Chondrocyte (in vitro differentiated cells): ENCODE data around the gene ANTXR1. TPM values are rescaled to one million over a fixed set of nuclear protein-coding genes. Genes with fewer than 3 reads are reported as not detected.

Experiments used
- DNase-seq: peaks from one replicate; pipeline ENCODE4 v3.0.0; 2021; ENCODE audit warnings: mixed read lengths, low spot score
- H3K27ac Mint-ChIP-seq: one replicate; pipeline ENCODE4 v1.8.0; 2021; ENCODE audit warnings: mild to moderate bottlenecking, moderate library complexity, mixed read lengths; ENCODE audit not compliant: unreplicated experiment
- H3K27me3 Mint-ChIP-seq: 2 replicates; pipeline ENCODE4 v1.8.0; 2021; ENCODE audit warnings: low read depth, mixed read lengths
- H3K36me3 Mint-ChIP-seq: 2 replicates; pipeline ENCODE4 v1.8.0; 2021; ENCODE audit warnings: low read depth, mixed read lengths
- H3K4me1 Mint-ChIP-seq: 2 replicates; pipeline ENCODE4 v1.8.0; 2021; ENCODE audit warnings: low read depth, mild to moderate bottlenecking, mixed read lengths
- H3K4me3 Mint-ChIP-seq: one replicate; pipeline ENCODE4 v1.8.0; 2021; ENCODE audit warnings: mild to moderate bottlenecking, moderate library complexity, mixed read lengths; ENCODE audit not compliant: unreplicated experiment
- H3K9me3 Mint-ChIP-seq: 2 replicates; pipeline ENCODE4 v1.8.0; 2021; ENCODE audit warnings: low read depth, mixed read lengths
- CTCF ChIP-seq: fragments of 200-600 bp; sonication (generic); IDR thresholded peaks from 2 replicates; pipeline ENCODE4 v1.5.0; 2021; ENCODE audit warnings: antibody characterized with exemption, mild to moderate bottlenecking, moderate library complexity
- total RNA-seq: library from RNA; stranded (reverse); gene quantifications from 3 replicates; pipeline ENCODE4 v1.2.1, GENCODE V29; 2021

Gene ANTXR1
- total RNA-seq, 1 donor from 2014 or later, result 351 TPM

- no peak for DNase-seq
- Mint-ChIP-seq H3K9me3 (no peaks in the 10 kb centered on the region), H3K27ac (peak overlapping the region; percentile 23), H3K27me3 (no peaks in the 10 kb centered on the region), H3K36me3 (peaks cover 2% of the 10 kb centered on the region), H3K4me3 (no peak overlapping the region), H3K4me1 (peaks cover 22% of the 10 kb centered on the region)
- TF ChIP-seq CTCF, result no peak
Measured at GRCh38 chr2:69271831-69272257, 258.9 kb downstream of the ANTXR1 start.

GRCh38 chr2:69272803-69273471, 260.0 kb downstream of the ANTXR1 start:
- H3K27me3 Mint-ChIP-seq, result no peaks in the 10 kb centered on the region
- peak; percentile 48 for TF ChIP-seq CTCF
- H3K4me3 Mint-ChIP-seq, result no peak overlapping the region
- no peak for DNase-seq
- H3K27ac Mint-ChIP-seq, result no peak overlapping the region
- peaks cover 22% of the 10 kb centered on the region for H3K4me1 Mint-ChIP-seq
- H3K9me3 Mint-ChIP-seq, result no peaks in the 10 kb centered on the region
- peaks cover 2% of the 10 kb centered on the region for H3K36me3 Mint-ChIP-seq

GRCh38 chr2:69275490-69275889, 262.5 kb downstream of the ANTXR1 start:
- no peak for TF ChIP-seq CTCF
- H3K4me1 Mint-ChIP-seq, result peaks cover 25% of the 10 kb centered on the region
- H3K27ac Mint-ChIP-seq, result no peak overlapping the region
- H3K9me3 Mint-ChIP-seq, result no peaks in the 10 kb centered on the region
- H3K36me3 Mint-ChIP-seq, result peaks cover 2% of the 10 kb centered on the region
- no peaks in the 10 kb centered on the region for H3K27me3 Mint-ChIP-seq
- no peak for DNase-seq
- H3K4me3 Mint-ChIP-seq, result no peak overlapping the region

- H3K9me3 Mint-ChIP-seq, result no peaks in the 10 kb centered on the region
- peaks cover 3% of the 10 kb centered on the region for H3K36me3 Mint-ChIP-seq
- peaks cover 8% of the 10 kb centered on the region for H3K4me1 Mint-ChIP-seq
- H3K27ac Mint-ChIP-seq, result peak overlapping the region; percentile 3
- no peak for DNase-seq
- H3K27me3 Mint-ChIP-seq, result no peaks in the 10 kb centered on the region
- no peak for TF ChIP-seq CTCF
- H3K4me3 Mint-ChIP-seq, result no peak overlapping the region
Measured at GRCh38 chr2:69278366-69278765, 265.4 kb downstream of the ANTXR1 start.

GRCh38 chr2:69279211-69279610, 266.2 kb downstream of the ANTXR1 start:
- Mint-ChIP-seq H3K36me3 (peaks cover 3% of the 10 kb centered on the region), H3K27me3 (no peaks in the 10 kb centered on the region), H3K9me3 (no peaks in the 10 kb centered on the region), H3K27ac (no peak overlapping the region), H3K4me3 (no peak overlapping the region), H3K4me1 (peaks cover 8% of the 10 kb centered on the region)
- no peak for TF ChIP-seq CTCF
- DNase-seq, result no peak
